Stimulated activated CD8-positive, alpha-beta memory T cell treated with anti-CD3 and anti-CD28 coated beads, Interleukin-15, amount 100 ng/mL, for 1 hour (primary cell): Measurements from ENCODE around the gene NTS.

Source experiments
- DNase-seq: peaks from one replicate; pipeline ENCODE4 v3.0.0-alpha.2; 2020; ENCODE audit warnings: low read depth

NTS gene

GRCh38 chr12:85923767-85924331 is 49.8 kb downstream of the NTS start:
- DNase-seq, result no peak

GRCh38 chr12:85927166-85927565 is 53.1 kb downstream of the NTS start:
- DNase-seq, result no peak
